Nephron (organoid): ENCODE measurements around the gene TDP1.
A peak's percentile ranks its signal among the peaks of the same experiment; 100 is the strongest.

Experiments
- H3K27ac Mint-ChIP-seq, 3 experiments: 2 replicates each; pipeline ENCODE4 v1.8.0; 2020; ENCODE audit warnings: mixed read lengths in 3 of 3, mild to moderate bottlenecking in 2 of 3, moderate library complexity in 1 of 3
- H3K27me3 Mint-ChIP-seq: 2 replicates; pipeline ENCODE4 v1.8.0; 2021; ENCODE audit warnings: low read depth, mild to moderate bottlenecking, moderate library complexity, mixed read lengths
- H3K36me3 Mint-ChIP-seq: 2 replicates; pipeline ENCODE4 v1.8.0; 2020; ENCODE audit warnings: low read depth, mixed read lengths
- H3K4me1 Mint-ChIP-seq: 2 replicates; pipeline ENCODE4 v1.8.0; 2020; ENCODE audit warnings: mixed read lengths
- H3K4me3 Mint-ChIP-seq, 3 experiments: 2 replicates each; pipeline ENCODE4 v1.8.0; 2020; ENCODE audit warnings: mild to moderate bottlenecking in 3 of 3, mixed read lengths in 3 of 3, moderate library complexity in 2 of 3
- H3K9me3 Mint-ChIP-seq: 2 replicates; pipeline ENCODE4 v1.8.0; 2020; ENCODE audit warnings: mixed read lengths
- TF ChIP-seq, protein P1 (sequence below), 3 experiments: fragments of 200-600 bp; sonication (generic); IDR thresholded peaks; one replicate each; pipeline ENCODE4 v1.5.0; 2021; ENCODE audit warnings: antibody characterized with exemption in 3 of 3; ENCODE audit not compliant: unreplicated experiment in 3 of 3

The TDP1 gene

GRCh38 chr14:89955745-89956660, at the start of gene TDP1:
TDP1 (plus strand) TSS chr14:89955927; CDS start chr14:89963115, 7,188 bp downstream.
- TF ChIP-seq, protein P1, sequence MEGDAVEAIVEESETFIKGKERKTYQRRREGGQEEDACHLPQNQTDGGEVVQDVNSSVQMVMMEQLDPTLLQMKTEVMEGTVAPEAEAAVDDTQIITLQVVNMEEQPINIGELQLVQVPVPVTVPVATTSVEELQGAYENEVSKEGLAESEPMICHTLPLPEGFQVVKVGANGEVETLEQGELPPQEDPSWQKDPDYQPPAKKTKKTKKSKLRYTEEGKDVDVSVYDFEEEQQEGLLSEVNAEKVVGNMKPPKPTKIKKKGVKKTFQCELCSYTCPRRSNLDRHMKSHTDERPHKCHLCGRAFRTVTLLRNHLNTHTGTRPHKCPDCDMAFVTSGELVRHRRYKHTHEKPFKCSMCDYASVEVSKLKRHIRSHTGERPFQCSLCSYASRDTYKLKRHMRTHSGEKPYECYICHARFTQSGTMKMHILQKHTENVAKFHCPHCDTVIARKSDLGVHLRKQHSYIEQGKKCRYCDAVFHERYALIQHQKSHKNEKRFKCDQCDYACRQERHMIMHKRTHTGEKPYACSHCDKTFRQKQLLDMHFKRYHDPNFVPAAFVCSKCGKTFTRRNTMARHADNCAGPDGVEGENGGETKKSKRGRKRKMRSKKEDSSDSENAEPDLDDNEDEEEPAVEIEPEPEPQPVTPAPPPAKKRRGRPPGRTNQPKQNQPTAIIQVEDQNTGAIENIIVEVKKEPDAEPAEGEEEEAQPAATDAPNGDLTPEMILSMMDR (IDR thresholded peaks at IDR 0.05; ENCODE audit: unreplicated experiment in 3 of 3), result peak in 1 of 3 experiments; percentile 17
- H3K27me3 Mint-ChIP-seq, result no peaks in the 10 kb centered on the region
- peak within 1 kb of the TSS; percentile 94 to 97 (median 97) for H3K4me3 Mint-ChIP-seq
- no peaks in the 10 kb centered on the region for H3K9me3 Mint-ChIP-seq
- H3K4me1 Mint-ChIP-seq, result peaks cover 34% of the 10 kb centered on the region
- peak within 1 kb of the TSS; percentile 87 to 98 (median 97) for H3K27ac Mint-ChIP-seq
- peaks cover 14% of the 10 kb centered on the region for H3K36me3 Mint-ChIP-seq

GRCh38 chr14:89906000-89906399, 49.7 kb upstream of the TDP1 start:
- Mint-ChIP-seq H3K9me3 (no peaks in the 10 kb centered on the region), H3K4me3 (no peak overlapping the region), H3K4me1 (peaks cover 32% of the 10 kb centered on the region), H3K27me3 (peaks cover 3% of the 10 kb centered on the region), H3K36me3 (no peaks in the 10 kb centered on the region), H3K27ac (no peak overlapping the region)
- TF ChIP-seq, protein P1 (IDR thresholded peaks at IDR 0.05; ENCODE audit: unreplicated experiment in 3 of 3), result no peak

- H3K9me3 Mint-ChIP-seq, result no peaks in the 10 kb centered on the region
- TF ChIP-seq, protein P1 (IDR thresholded peaks at IDR 0.05; ENCODE audit: unreplicated experiment in 3 of 3), result no peak
- no peak overlapping the region for H3K27ac Mint-ChIP-seq
- H3K4me1 Mint-ChIP-seq, result peaks cover 39% of the 10 kb centered on the region
- no peaks in the 10 kb centered on the region for H3K27me3 Mint-ChIP-seq
- H3K36me3 Mint-ChIP-seq, result no peaks in the 10 kb centered on the region
- H3K4me3 Mint-ChIP-seq, result no peak overlapping the region
Measured at GRCh38 chr14:89907655-89908054, 48.1 kb upstream of the TDP1 start.

DNA sequence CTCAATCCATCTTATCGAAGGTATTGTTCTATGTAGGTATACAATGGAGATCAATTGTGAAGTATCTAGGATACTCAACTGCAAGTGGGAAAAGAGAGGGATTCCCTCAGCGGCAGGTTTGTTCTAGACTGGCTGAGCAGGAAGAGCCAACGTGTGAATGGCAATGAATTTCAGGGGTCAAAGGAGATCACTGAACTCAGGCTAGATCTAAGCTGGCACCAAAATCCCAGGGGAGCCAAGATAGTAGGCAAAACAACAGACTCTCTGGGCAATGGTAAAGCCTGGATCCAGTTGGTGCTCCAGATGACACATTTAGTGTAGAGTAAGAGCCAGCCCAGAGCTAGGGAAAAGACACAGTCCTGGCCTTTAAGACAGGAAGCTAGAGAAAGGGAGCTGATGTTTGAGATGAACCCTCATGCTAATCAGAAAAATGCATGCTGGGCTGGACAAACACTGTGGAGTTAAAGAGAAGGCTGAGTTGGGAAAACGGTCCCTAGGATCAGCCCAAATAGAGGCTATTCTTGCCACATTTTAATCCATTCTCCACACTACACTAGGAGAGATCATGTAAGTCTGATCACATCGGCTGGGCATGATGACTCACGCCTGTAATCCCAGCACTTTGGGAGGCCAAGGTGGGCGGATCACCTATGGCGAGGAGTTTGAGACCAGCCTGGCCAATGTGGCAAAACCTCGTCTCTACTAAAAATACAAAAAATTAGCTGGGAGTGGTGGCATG, 46.8 kb upstream of the TDP1 start:
- Mint-ChIP-seq H3K27me3 (no peaks in the 10 kb centered on the region), H3K9me3 (no peaks in the 10 kb centered on the region), H3K4me3 (no peak overlapping the region), H3K4me1 (peaks cover 34% of the 10 kb centered on the region), H3K36me3 (no peaks in the 10 kb centered on the region), H3K27ac (peak overlapping the region in 1 of 3 experiments; percentile 31)
- TF ChIP-seq, protein P1 (IDR thresholded peaks at IDR 0.05; ENCODE audit: unreplicated experiment in 3 of 3), result no peak

DNA sequence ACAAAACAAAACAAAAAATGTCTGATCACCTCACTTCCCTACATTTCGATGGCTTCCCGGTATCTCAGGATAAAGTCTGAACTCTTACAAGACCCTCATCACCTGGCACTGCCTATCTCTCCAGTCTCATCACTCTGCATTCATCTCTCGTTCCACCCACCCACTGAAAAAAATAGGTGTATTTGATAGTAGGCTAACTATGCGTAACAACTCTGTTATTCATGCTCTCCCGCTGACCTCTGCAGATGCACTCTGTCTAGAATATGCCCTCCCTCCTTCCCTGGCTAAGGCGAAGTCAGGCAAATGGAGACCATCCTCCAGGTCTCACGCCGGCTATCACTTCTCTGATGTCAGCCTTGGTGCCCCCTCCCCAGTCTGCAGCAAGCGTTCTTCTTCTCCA, 46.1 kb upstream of the TDP1 start:
- no peak overlapping the region for H3K4me3 Mint-ChIP-seq
- peaks cover 34% of the 10 kb centered on the region for H3K4me1 Mint-ChIP-seq
- H3K9me3 Mint-ChIP-seq, result no peaks in the 10 kb centered on the region
- H3K27ac Mint-ChIP-seq, result peak overlapping the region; percentile 82 to 90 (median 88)
- TF ChIP-seq, protein P1 (IDR thresholded peaks at IDR 0.05; ENCODE audit: unreplicated experiment in 3 of 3), result no peak
- H3K27me3 Mint-ChIP-seq, result no peaks in the 10 kb centered on the region
- no peaks in the 10 kb centered on the region for H3K36me3 Mint-ChIP-seq
